Panc1 (cell line): ENCODE results near the gene TMPRSS6. TPM values are rescaled to one million over a fixed set of nuclear protein-coding genes. Genes with fewer than 3 reads are reported as not detected.

Experiments
- ATAC-seq: fragments of 200-7000 bp; cut with Tn5 transposase; 2 replicates; pipeline ENCODE4 v1.9.1; 2020; ENCODE audit warnings: mild to moderate bottlenecking, moderate library complexity
- BruUV-seq: library from RNA; stranded (reverse); fragments of 400-500 nt; replicated peaks from 2 replicates; lab custom pipeline; 2021; lab: Mats Ljungman, UMichigan
- CTCF ChIA-PET: fragments of 300-600 bp; sonication (Branson Sonifier 250); formaldehyde crosslinking; loops from one replicate; lab custom pipeline; 2022; ENCODE audit warnings: antibody characterized with exemption; lab: Charles Lee
- POLR2A ChIA-PET: fragments of 300-600 bp; sonication (Branson Sonifier 250); formaldehyde crosslinking; loops from one replicate; lab custom pipeline; 2022; ENCODE audit warnings: antibody characterized with exemption; lab: Charles Lee
- DNase-seq: peaks from one replicate; pipeline ENCODE4 v3.0.0-alpha.2; 2010; ENCODE audit warnings: low read depth, low spot score
- H3K27ac ChIP-seq: 2 replicates; pipeline ENCODE4 v1.5.1; 2011; ENCODE audit warnings: mild to moderate bottlenecking, low read length, inconsistent platforms
- H3K27me3 ChIP-seq: fragments of 200-500 bp; sonication (Bioruptor generic); 2 replicates; pipeline ENCODE4 v1.6.0; 2014; ENCODE audit warnings: low read length, inconsistent platforms; ENCODE audit not compliant: control insufficient read depth, insufficient read depth
- H3K36me3 ChIP-seq: fragments of 200-500 bp; sonication (Bioruptor generic); 2 replicates; pipeline ENCODE4 v1.5.1; 2014; ENCODE audit warnings: inconsistent platforms, mild to moderate bottlenecking, low read length, moderate library complexity; ENCODE audit not compliant: control insufficient read depth, insufficient read depth
- H3K4me1 ChIP-seq: 2 replicates; pipeline ENCODE4 v1.5.1; 2011; ENCODE audit warnings: inconsistent platforms, mild to moderate bottlenecking, low read length, moderate library complexity; ENCODE audit not compliant: control insufficient read depth, insufficient read depth
- H3K4me3 ChIP-seq, 2 experiments: 2 replicates each; pipeline ENCODE4 v1.5.1; 2011 to 2012; ENCODE audit warnings: low read depth in 2 of 2, low read length in 2 of 2, mild to moderate bottlenecking in 2 of 2, inconsistent platforms in 1 of 2, moderate library complexity in 1 of 2
- H3K9me3 ChIP-seq: fragments of 200-500 bp; sonication (Bioruptor generic); 2 replicates; pipeline ENCODE4 v1.5.1; 2014; ENCODE audit warnings: low read depth, mild to moderate bottlenecking, inconsistent platforms, low read length, moderate library complexity; ENCODE audit not compliant: control insufficient read depth, insufficient read depth
- CTCF ChIP-seq: fragments of 450-650 bp; IDR thresholded peaks from 2 replicates; pipeline ENCODE4 v1.5.1; 2017; ENCODE audit warnings: mild to moderate bottlenecking
- POLR2AphosphoS5 ChIP-seq: IDR thresholded peaks from 2 replicates; pipeline ENCODE4 v1.6.1; 2012; ENCODE audit warnings: mild to moderate bottlenecking, low read depth, low read length, moderate library complexity
- REST ChIP-seq, 2 experiments: IDR thresholded peaks; 2 replicates each; pipeline ENCODE4 v1.6.1; 2011 to 2012; ENCODE audit warnings: low read depth in 2 of 2, control low read depth in 1 of 2, low read length in 1 of 2, mild to moderate bottlenecking in 1 of 2, moderate library complexity in 1 of 2; ENCODE audit not compliant: insufficient read depth in 1 of 2
- SIN3A ChIP-seq: IDR thresholded peaks from 2 replicates; pipeline ENCODE4 v1.6.1; 2012; ENCODE audit warnings: low read depth, mild to moderate bottlenecking, low read length, moderate library complexity, borderline replicate concordance; ENCODE audit not compliant: insufficient read depth
- TCF7L2 ChIP-seq: IDR thresholded peaks from 2 replicates; pipeline ENCODE4 v1.6.1; 2011; ENCODE audit warnings: mild to moderate bottlenecking, low read depth, low read length, inconsistent platforms
- in situ Hi-C: cut with HindIII; loops from 2 replicates; pipeline ENCODE4 v1.10.0; 2016; ENCODE audit warnings: low sequenced_read_pairs, low pct_unique_long_range_greater_than_20kb
- intact Hi-C: fragments of 100-400 bp; cut with micrococcal nuclease; formaldehyde crosslinking; loops from one replicate; pipeline ENCODE4 v1.10.0; 2022; ENCODE audit not compliant: unreplicated experiment
- total RNA-seq: library from RNA; stranded (reverse); gene quantifications from one replicate; pipeline ENCODE4 v1.2.1, GENCODE V29; 2021; ENCODE audit not compliant: unreplicated experiment

The TMPRSS6 gene
- total RNA-seq, 1 experiment from 2014 or later = not detected

GRCh38 chr22:37147186-37147990 is 37.9 kb upstream of the TMPRSS6 start:
- CTCF ChIA-PET = interaction anchor here (1.2 kb wide), 1 partner anchor 9 kb away, joined by 3 read pairs; no protein-coding TSS in a partner anchor
- POLR2A ChIA-PET = no interaction called here

GRCh38 chr22:37146507-37147180 is 37.1 kb upstream of the TMPRSS6 start:
- intact Hi-C loops = no loop called here

More at GRCh38 chr22:37147186-37147990, 37.9 kb upstream of the TMPRSS6 start:
- no peaks in the 10 kb centered on the region for H3K9me3 ChIP-seq
- no peak overlapping the region for H3K27ac ChIP-seq
- TF ChIP-seq TCF7L2 (no peak), SIN3A (no peak), POLR2AphosphoS5 (no peak), REST (IDR thresholded peaks at IDR 0.05; ENCODE audit: insufficient read depth in 1 of 2, low read depth in 2 of 2, low read length in 1 of 2) (no peak)
- H3K27me3 ChIP-seq = no peaks in the 10 kb centered on the region
- intact Hi-C loops (no loop called here), in situ Hi-C loops (no loop called here)
- H3K36me3 ChIP-seq = no peaks in the 10 kb centered on the region
- no peak overlapping the region for H3K4me3 ChIP-seq
- DNase-seq = no peak
- no peak for ATAC-seq
- H3K4me1 ChIP-seq = peaks cover 3% of the 10 kb centered on the region
- BruUV-seq = no TSS peak

More at GRCh38 chr22:37146507-37147180, 37.1 kb upstream of the TMPRSS6 start:
- DNase-seq = no peak
- Histone ChIP-seq H3K27ac (no peak overlapping the region), H3K4me3 (no peak overlapping the region), H3K27me3 (no peaks in the 10 kb centered on the region), H3K4me1 (peaks cover 3% of the 10 kb centered on the region), H3K36me3 (no peaks in the 10 kb centered on the region), H3K9me3 (no peaks in the 10 kb centered on the region)
- CTCF ChIA-PET = interaction anchor here (1.2 kb wide), 1 partner anchor 10 kb away, joined by 3 read pairs; no protein-coding TSS in a partner anchor
- no TSS peak for BruUV-seq
- ATAC-seq = no peak
- in situ Hi-C loops = no loop called here
- POLR2A ChIA-PET = no interaction called here
- TF ChIP-seq REST (IDR thresholded peaks at IDR 0.05; ENCODE audit: insufficient read depth in 1 of 2, low read depth in 2 of 2, low read length in 1 of 2) = no peak
- no peak for TF ChIP-seq SIN3A
- TF ChIP-seq CTCF = no peak
- TF ChIP-seq TCF7L2 = no peak
- no peak for TF ChIP-seq POLR2AphosphoS5
